HepG2 (cell line): ENCODE data around the gene ANKS3. TPM values are rescaled to one million over a fixed set of nuclear protein-coding genes. Genes with fewer than 3 reads are reported as not detected.
A peak's percentile ranks its signal among the peaks of the same experiment; 100 is the strongest.
"Not testable (repeated sequence)": the region's sequence is repeated elsewhere in the genome, so short reads cannot be mapped to it uniquely, and the experiment has no call there.

ENCODE experiments used
- ATAC-seq: fragments of 200-7000 bp; cut with Tn5 transposase; 3 replicates; pipeline ENCODE4 v1.9.1; 2020; ENCODE audit warnings: mild to moderate bottlenecking, moderate library complexity
- BruUV-seq: library from RNA; stranded (reverse); fragments of 400-500 nt; replicated peaks from 2 replicates; lab custom pipeline; 2021; lab: Mats Ljungman, UMichigan
- CTCF ChIA-PET: fragments of 300-600 bp; formaldehyde crosslinking; extraction: SDS; loops from one replicate; lab custom pipeline; 2021; ENCODE audit warnings: low total read pairs, inconsistent platforms, low intra/inter-chr PET ratio; lab: Yijun Ruan, JAX
- POLR2A ChIA-PET: fragments of 350-600 bp; sonication (Branson Sonifier 250); formaldehyde crosslinking; loops from one replicate; lab custom pipeline; 2020; ENCODE audit warnings: antibody characterized with exemption, inconsistent platforms; lab: Yijun Ruan, JAX
- DNase-seq: peaks from one replicate; pipeline ENCODE4 v3.0.0-alpha.2; 2015; ENCODE audit warnings: low spot score
- FAIRE-seq: peaks from 3 replicates; lab custom pipeline; 2011; peaks lifted over from hg19 to GRCh38; lab: Jason Lieb, UNC
- H2AFZ ChIP-seq: one replicate; pipeline ENCODE4 v1.6.1; 2011; ENCODE audit warnings: low read length, inconsistent platforms
- H3K27ac ChIP-seq: fragments of 300-600 bp; 3 replicates; pipeline ENCODE4 v1.8.0; 2011; ENCODE audit warnings: mixed run types, mild to moderate bottlenecking, mixed read lengths, low read length, inconsistent platforms; ENCODE audit not compliant: insufficient read depth; ENCODE audit errors: extremely low read length
- H3K27me3 ChIP-seq, 2 experiments: fragments of 200-600 bp in 1 of 2; 2 replicates in 1 of 2; 3 replicates in 1 of 2; pipeline versions ENCODE4 v1.6.0 to v1.8.0; 2011; ENCODE audit warnings: low read length in 2 of 2, mild to moderate bottlenecking in 2 of 2, moderate library complexity in 2 of 2, inconsistent platforms in 1 of 2; ENCODE audit not compliant: insufficient read depth in 2 of 2, control insufficient read depth in 1 of 2
- H3K36me3 ChIP-seq, 2 experiments: fragments of 200-600 bp in 1 of 2; replicated peaks in 1 of 2; 2 replicates in 1 of 2; 3 replicates in 1 of 2; pipeline versions ENCODE4 v1.5.1 to v1.8.0; 2011; ENCODE audit warnings: low read length in 2 of 2, inconsistent platforms in 1 of 2; ENCODE audit not compliant: insufficient read depth in 2 of 2, control insufficient read depth in 1 of 2
- H3K4me1 ChIP-seq: 2 replicates; pipeline ENCODE4 v1.5.1; 2012; ENCODE audit warnings: low read length, inconsistent platforms; ENCODE audit not compliant: insufficient read depth
- H3K4me2 ChIP-seq: 2 replicates; pipeline ENCODE4 v1.6.0; 2011; ENCODE audit warnings: low read depth, low read length, inconsistent platforms
- H3K4me3 ChIP-seq, 3 experiments: fragments of 200-600 bp in 1 of 3; sonication (generic), shearing (Covaris generic) in 1 of 3; replicated peaks in 1 of 3; 2 replicates each; pipeline ENCODE4 v1.5.1; 2011 to 2016; ENCODE audit warnings: low read length in 3 of 3, inconsistent platforms in 2 of 3, low read depth in 2 of 3, mild to moderate bottlenecking in 2 of 3, control low read depth in 1 of 3, mixed read lengths in 1 of 3; ENCODE audit not compliant: insufficient read depth in 1 of 3
- H3K79me2 ChIP-seq: one replicate; pipeline ENCODE4 v1.6.1; 2011; ENCODE audit warnings: low read length, inconsistent platforms; ENCODE audit not compliant: insufficient read depth
- H3K9ac ChIP-seq: 2 replicates; pipeline ENCODE4 v1.6.0; 2011; ENCODE audit warnings: mild to moderate bottlenecking, low read depth, low read length, inconsistent platforms; ENCODE audit not compliant: insufficient read depth
- H3K9me3 ChIP-seq: 2 replicates; pipeline ENCODE4 v1.5.1; 2012; ENCODE audit warnings: mild to moderate bottlenecking, low read length
- H4K20me1 ChIP-seq: 2 replicates; pipeline ENCODE4 v1.6.0; 2011; ENCODE audit warnings: inconsistent platforms, mild to moderate bottlenecking, low read length, moderate library complexity; ENCODE audit not compliant: insufficient read depth
- AGO2 ChIP-seq: fragments of 200-400 bp; formaldehyde crosslinking; optimal IDR thresholded peaks from 2 replicates; pipeline ENCODE3; 2017; ENCODE audit warnings: mild to moderate bottlenecking, low read depth, low read length, moderate library complexity
- HNRNPK ChIP-seq: fragments of 200-400 bp; formaldehyde crosslinking; IDR thresholded peaks from 2 replicates; pipeline ENCODE4 v1.6.1; 2018; ENCODE audit warnings: low read length, low read depth, moderate library complexity, mild to moderate bottlenecking; ENCODE audit not compliant: poor library complexity, severe bottlenecking
- ZNF121 ChIP-seq: sonication (generic); formaldehyde crosslinking; IDR thresholded peaks from 2 replicates; pipeline ENCODE4 v1.5.0; 2020; ENCODE audit warnings: mild to moderate bottlenecking, missing genetic modification reagents
- ZNF564 ChIP-seq: sonication (generic); formaldehyde crosslinking; IDR thresholded peaks from 2 replicates; pipeline ENCODE4 v1.8.1; 2023; ENCODE audit warnings: mild to moderate bottlenecking, missing genetic modification reagents
- WGBS: methylation state at CpG from one replicate; pipeline ENCODE4 v1.1.6; 2017; ENCODE audit warnings: low lambda C conversion rate; 5-methylcytosine and 5-hydroxymethylcytosine counted together
- in situ Hi-C: cut with HindIII; loops from 2 replicates; pipeline ENCODE4 v1.10.0; 2017; ENCODE audit warnings: low pct_unique_long_range_greater_than_20kb; ENCODE audit not compliant: extremely low pct_ligation_motif_present
- intact Hi-C: fragments of 100-400 bp; cut with micrococcal nuclease; formaldehyde crosslinking; loops from one replicate; pipeline ENCODE4 v1.10.0; 2022; ENCODE audit not compliant: unreplicated experiment
- polyA plus RNA-seq, 8 experiments: library from polyadenylated mRNA; depleted of rRNA in 3 of 8; stranded (reverse) in 7 of 8; unstranded in 1 of 8; fragments of >200 nt; fragmentation: Illumina TruSeq in 4 of 8; extraction: Trizol in 4 of 8; gene quantifications; 2 replicates each; pipeline versions ENCODE4 v1.2.1 to v1.2.3, GENCODE V29; 2011 to 2016; ENCODE audit warnings: low read depth in 4 of 8, missing spikeins in 1 of 8, mixed read lengths in 1 of 8; ENCODE audit not compliant: insufficient read depth in 1 of 8
- total RNA-seq, 5 experiments: library from RNA; depleted of rRNA; stranded (reverse); fragments of >200 nt; fragmentation: Illumina TruSeq; extraction: Trizol; gene quantifications; 2 replicates each; pipeline ENCODE4 v1.2.3, GENCODE V29; 2016; ENCODE audit warnings: low read depth in 1 of 5
- TF ChIP-seq, protein P1 (sequence below): IDR thresholded peaks from 2 replicates; pipeline ENCODE4 v1.6.1; 2016; ENCODE audit warnings: low read depth, control low read depth

Gene ANKS3
- total and polyA plus RNA-seq, 2 of the 13 experiments (the other 11 are each of a cell fraction or from before 2014, with no cell fraction given), result 11.4 to 15.9 TPM

DNA sequence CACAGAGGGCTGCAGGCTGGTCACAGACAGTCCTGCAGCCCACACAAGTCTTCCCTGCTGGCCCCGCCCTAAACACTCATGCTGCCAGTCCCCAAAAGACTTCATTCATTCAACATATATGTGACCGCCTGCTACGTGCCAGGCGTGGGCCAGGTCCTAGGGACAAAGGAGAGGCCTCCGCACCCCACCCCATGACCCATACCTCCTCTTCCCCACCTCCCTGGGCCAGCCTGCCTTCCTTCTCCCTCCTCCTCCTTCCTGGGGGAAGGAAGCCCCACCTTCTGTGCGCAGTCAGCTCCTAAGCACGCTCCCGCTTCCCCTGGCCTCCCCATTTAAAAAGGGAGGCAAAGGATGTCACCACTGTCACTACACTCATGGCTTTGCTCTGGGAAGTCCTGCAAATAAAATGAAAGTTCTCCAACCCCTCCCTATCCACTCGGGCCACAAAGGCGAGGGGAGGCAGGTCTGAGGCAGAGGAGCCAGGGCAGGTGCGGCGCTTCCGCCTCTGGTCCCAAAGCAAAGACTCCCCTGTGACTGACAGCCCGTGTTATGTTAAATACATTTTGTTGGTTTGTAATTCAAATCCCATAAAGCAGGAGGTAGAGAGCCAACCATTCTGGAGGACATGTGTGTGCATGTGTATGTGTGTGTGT lies 9.3 kb upstream of the ANKS3 start (continued):
- TF ChIP-seq HNRNPK (no peak), ZNF564 (CRISPR knock-in tag) (no peak), AGO2 (peak; percentile 39)
- TF ChIP-seq, protein P1, sequence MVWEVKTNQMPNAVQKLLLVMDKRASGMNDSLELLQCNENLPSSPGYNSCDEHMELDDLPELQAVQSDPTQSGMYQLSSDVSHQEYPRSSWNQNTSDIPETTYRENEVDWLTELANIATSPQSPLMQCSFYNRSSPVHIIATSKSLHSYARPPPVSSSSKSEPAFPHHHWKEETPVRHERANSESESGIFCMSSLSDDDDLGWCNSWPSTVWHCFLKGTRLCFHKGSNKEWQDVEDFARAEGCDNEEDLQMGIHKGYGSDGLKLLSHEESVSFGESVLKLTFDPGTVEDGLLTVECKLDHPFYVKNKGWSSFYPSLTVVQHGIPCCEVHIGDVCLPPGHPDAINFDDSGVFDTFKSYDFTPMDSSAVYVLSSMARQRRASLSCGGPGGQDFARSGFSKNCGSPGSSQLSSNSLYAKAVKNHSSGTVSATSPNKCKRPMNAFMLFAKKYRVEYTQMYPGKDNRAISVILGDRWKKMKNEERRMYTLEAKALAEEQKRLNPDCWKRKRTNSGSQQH, result no peak

DNA sequence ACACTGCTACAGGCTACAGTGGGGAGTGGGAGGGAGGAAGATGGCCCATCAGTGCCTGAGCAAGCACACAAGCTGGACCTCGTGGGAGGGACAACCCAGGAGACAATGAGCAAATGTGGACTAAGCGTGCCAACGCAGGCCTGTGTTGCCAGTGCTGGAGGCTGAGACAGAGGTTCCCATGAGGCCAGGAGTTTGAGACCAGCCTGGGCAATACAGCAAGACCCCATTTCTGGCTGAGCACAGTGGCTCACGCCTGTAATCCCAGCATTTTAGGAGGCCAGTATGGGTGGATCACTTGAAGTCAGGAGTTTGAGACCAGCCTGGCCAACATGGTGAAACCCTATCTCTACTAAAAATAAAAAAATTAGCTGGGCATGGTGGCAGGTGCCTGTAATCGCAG lies 4.3 kb upstream of the ANKS3 start:
- H3K4me3 ChIP-seq, CTCF ChIA-PET, H3K79me2 ChIP-seq, BruUV-seq, ATAC-seq, H3K9ac ChIP-seq, H3K36me3 ChIP-seq, in situ Hi-C loops, POLR2A ChIA-PET, FAIRE-seq, H4K20me1 ChIP-seq, H3K9me3 ChIP-seq, H3K4me2 ChIP-seq, H3K27me3 ChIP-seq, H2AFZ ChIP-seq, H3K27ac ChIP-seq, DNase-seq, intact Hi-C loops: not testable (repeated sequence)
- WGBS, result 32% methylated on average over 5 of the region's 5 CpGs
- peak; percentile 85 for TF ChIP-seq ZNF121 (CRISPR knock-in tag)
- peaks cover 16% of the 10 kb centered on the region for H3K4me1 ChIP-seq
